H1 (cell line): ENCODE results near the gene ADAT3. TPM values are rescaled to one million over a fixed set of nuclear protein-coding genes. Genes with fewer than 3 reads are reported as not detected.

Source experiments
- CTCF ChIA-PET: fragments of 300-600 bp; sonication (Branson Sonifier 250); formaldehyde crosslinking; loops from one replicate; lab custom pipeline; 2021; ENCODE audit not compliant: partially characterized antibody; lab: Charles Lee
- POLR2A ChIA-PET: fragments of 300-600 bp; sonication (Branson Sonifier 250); formaldehyde crosslinking; loops from one replicate; lab custom pipeline; 2021; ENCODE audit warnings: inconsistent platforms; ENCODE audit not compliant: partially characterized antibody; lab: Charles Lee
- DNase-seq, 2 experiments: peaks; one replicate each; pipeline versions ENCODE4 v3.0.0 to v3.0.0-alpha.2; 2010 to 2022; ENCODE audit warnings: low spot score in 2 of 2, low read depth in 1 of 2, mixed read lengths in 1 of 2
- FAIRE-seq: peaks from 2 replicates; lab custom pipeline; 2011; peaks lifted over from hg19 to GRCh38; lab: Jason Lieb, UNC
- H2AFZ ChIP-seq: 2 replicates; pipeline ENCODE4 v1.8.1; 2012; ENCODE audit warnings: low read length, inconsistent platforms
- H2AK5ac ChIP-seq: 2 replicates; pipeline ENCODE4 v1.6.1; 2013; ENCODE audit warnings: low read depth, low read length
- H2BK120ac ChIP-seq: replicated peaks from 2 replicates; pipeline ENCODE3; 2013; ENCODE audit warnings: low read depth, low read length, inconsistent platforms
- H2BK12ac ChIP-seq: 2 replicates; pipeline ENCODE4 v1.6.1; 2013; ENCODE audit warnings: low read depth, low read length
- H2BK15ac ChIP-seq: 2 replicates; pipeline ENCODE4 v1.6.1; 2013; ENCODE audit warnings: low read length
- H2BK20ac ChIP-seq: 2 replicates; pipeline ENCODE4 v1.6.1; 2013; ENCODE audit warnings: low read length
- H2BK5ac ChIP-seq: 2 replicates; pipeline ENCODE4 v1.6.1; 2013; ENCODE audit warnings: low read depth, low read length
- H3K14ac ChIP-seq: 2 replicates; pipeline ENCODE4 v1.6.1; 2013; ENCODE audit warnings: inconsistent platforms; ENCODE audit not compliant: insufficient read length
- H3K18ac ChIP-seq: 2 replicates; pipeline ENCODE4 v1.6.1; 2013; ENCODE audit warnings: low read length; ENCODE audit errors: extremely low read depth
- H3K23ac ChIP-seq: 2 replicates; pipeline ENCODE4 v1.6.1; 2013; ENCODE audit warnings: inconsistent platforms; ENCODE audit not compliant: insufficient read length
- H3K23me2 ChIP-seq: 2 replicates; pipeline ENCODE4 v1.6.1; 2013; ENCODE audit warnings: low read depth, low read length
- H3K27ac ChIP-seq: 2 replicates; pipeline ENCODE4 v1.6.1; 2011; ENCODE audit warnings: low read depth, low read length, inconsistent platforms
- H3K27me3 ChIP-seq, 4 experiments: replicated peaks in 1 of 4; 1 replicate in 1 of 4; 2 replicates in 3 of 4; pipeline versions ENCODE4 v1.6.1 to v1.8.1; 2011 to 2013; ENCODE audit warnings: low read length in 3 of 4, mild to moderate bottlenecking in 3 of 4, inconsistent platforms in 2 of 4, mixed read lengths in 2 of 4, moderate library complexity in 1 of 4; ENCODE audit not compliant: control insufficient read depth in 3 of 4, insufficient read depth in 3 of 4; ENCODE audit errors: extremely low read depth in 1 of 4
- H3K36me3 ChIP-seq, 4 experiments: 2 replicates each; pipeline versions ENCODE4 v1.6.1 to v1.8.1; 2011 to 2013; ENCODE audit warnings: mild to moderate bottlenecking in 4 of 4, low read length in 3 of 4, moderate library complexity in 2 of 4, control low read depth in 1 of 4, inconsistent platforms in 1 of 4; ENCODE audit not compliant: insufficient read depth in 4 of 4, control insufficient read depth in 2 of 4
- H3K4ac ChIP-seq: replicated peaks from 2 replicates; pipeline ENCODE3; 2013; ENCODE audit warnings: low read length, low read depth, mixed read lengths, inconsistent platforms; ENCODE audit not compliant: insufficient read length
- H3K4me1 ChIP-seq, 4 experiments: replicated peaks in 1 of 4; 1 replicate in 1 of 4; 2 replicates in 3 of 4; pipeline versions ENCODE4 v1.6.1 to v1.8.1; 2011 to 2013; ENCODE audit warnings: low read length in 3 of 4, inconsistent platforms in 2 of 4, mixed read lengths in 1 of 4; ENCODE audit not compliant: insufficient read depth in 4 of 4, control insufficient read depth in 3 of 4
- H3K4me2 ChIP-seq, 2 experiments: 2 replicates each; pipeline versions ENCODE4 v1.6.1 to v1.8.1; 2011 to 2013; ENCODE audit warnings: low read depth in 2 of 2, low read length in 2 of 2, control low read depth in 1 of 2, inconsistent platforms in 1 of 2, mild to moderate bottlenecking in 1 of 2; ENCODE audit not compliant: insufficient read depth in 1 of 2
- H3K4me3 ChIP-seq, 4 experiments: fragments of 200-600, 300-600 bp in 1 of 4; sonication (generic), shearing (Covaris generic), sonication (Bioruptor Twin) in 1 of 4; 2 replicates each; pipeline versions ENCODE4 v1.5.1 to v1.8.1; 2011 to 2016; ENCODE audit warnings: low read length in 4 of 4, low read depth in 3 of 4, control low read depth in 2 of 4, inconsistent platforms in 2 of 4, mild to moderate bottlenecking in 2 of 4, mixed read lengths in 1 of 4, moderate library complexity in 1 of 4; ENCODE audit not compliant: insufficient read depth in 2 of 4; ENCODE audit errors: extremely low read depth in 1 of 4
- H3K56ac ChIP-seq: replicated peaks from 2 replicates; pipeline ENCODE3; 2013; ENCODE audit warnings: low read depth, mild to moderate bottlenecking, mixed read lengths, low read length, inconsistent platforms; ENCODE audit not compliant: insufficient read length
- H3K79me1 ChIP-seq: 2 replicates; pipeline ENCODE4 v1.6.1; 2013; ENCODE audit warnings: low read depth, low read length, control low read depth
- H3K79me2 ChIP-seq, 2 experiments: 2 replicates each; pipeline versions ENCODE4 v1.6.1 to v1.8.1; 2012 to 2013; ENCODE audit warnings: low read length in 2 of 2, mild to moderate bottlenecking in 2 of 2, inconsistent platforms in 1 of 2; ENCODE audit not compliant: insufficient read depth in 2 of 2, control insufficient read depth in 1 of 2
- H3K9ac ChIP-seq, 4 experiments: replicated peaks in 1 of 4; 1 replicate in 1 of 4; 2 replicates in 3 of 4; pipeline versions ENCODE4 v1.6.1 to v1.8.1; 2011 to 2013; ENCODE audit warnings: low read depth in 3 of 4, low read length in 3 of 4, control low read depth in 2 of 4, mild to moderate bottlenecking in 2 of 4, moderate library complexity in 2 of 4, inconsistent platforms in 1 of 4; ENCODE audit errors: extremely low read depth in 1 of 4
- H3K9me3 ChIP-seq, 2 experiments: 2 replicates each; pipeline versions ENCODE4 v1.6.1 to v1.8.1; 2012 to 2013; ENCODE audit warnings: mild to moderate bottlenecking in 2 of 2, moderate library complexity in 2 of 2, control low read depth in 1 of 2, inconsistent platforms in 1 of 2, low read depth in 1 of 2, low read length in 1 of 2, mixed read lengths in 1 of 2; ENCODE audit not compliant: insufficient read depth in 2 of 2
- H4K20me1 ChIP-seq, 2 experiments: replicated peaks in 1 of 2; 2 replicates each; pipeline versions ENCODE3 to v1.8.1; 2011 to 2013; ENCODE audit warnings: inconsistent platforms in 2 of 2, low read length in 2 of 2, mild to moderate bottlenecking in 1 of 2; ENCODE audit not compliant: insufficient read depth in 2 of 2, control insufficient read depth in 1 of 2
- H4K5ac ChIP-seq: 2 replicates; pipeline ENCODE4 v1.6.1; 2013; ENCODE audit warnings: low read length, low read depth, mixed read lengths, inconsistent platforms; ENCODE audit not compliant: insufficient read length
- H4K8ac ChIP-seq: 2 replicates; pipeline ENCODE4 v1.8.0; 2013; ENCODE audit warnings: mild to moderate bottlenecking, moderate library complexity, low read length, inconsistent platforms; ENCODE audit not compliant: insufficient read depth; ENCODE audit errors: extremely low read depth
- H4K91ac ChIP-seq: replicated peaks from 2 replicates; pipeline ENCODE3; 2013; ENCODE audit warnings: low read length, mixed read lengths, inconsistent platforms; ENCODE audit not compliant: insufficient read length
- KDM4A ChIP-seq: IDR thresholded peaks from one replicate; pipeline ENCODE4 v1.7.1; 2012; ENCODE audit warnings: low read depth, mild to moderate bottlenecking, moderate library complexity, low read length, inconsistent platforms; ENCODE audit not compliant: severe bottlenecking
- RBBP5 ChIP-seq: IDR thresholded peaks from 2 replicates; pipeline ENCODE4 v1.7.1; 2012; ENCODE audit warnings: low read depth, mild to moderate bottlenecking, inconsistent platforms, low read length, moderate library complexity, borderline replicate concordance
- TAF7 ChIP-seq: optimal IDR thresholded peaks from 2 replicates; pipeline ENCODE3; 2011; ENCODE audit warnings: low read depth, mild to moderate bottlenecking, inconsistent platforms, low read length, moderate library complexity, borderline replicate concordance
- WGBS, 2 experiments: shearing (Covaris generic) in 1 of 2; methylation state at CpG; one replicate each; pipeline versions ENCODE4 v1.1.6 to v1.1.7; 2013 to 2015; ENCODE audit warnings: low lambda C conversion rate in 2 of 2, mixed read lengths in 2 of 2, inconsistent platforms in 1 of 2, low coverage in 1 of 2, missing lambda C conversion rate in 1 of 2; ENCODE audit not compliant: insufficient replicate concordance in 2 of 2, insufficient coverage in 1 of 2, insufficient read length in 1 of 2; ENCODE audit errors: extremely low coverage in 1 of 2, missing lambda C conversion rate in 1 of 2; 5-methylcytosine and 5-hydroxymethylcytosine counted together
- polyA plus RNA-seq, 7 experiments: library from polyadenylated mRNA; depleted of rRNA in 3 of 7; stranded (reverse) in 5 of 7; unstranded in 2 of 7; fragments of >200 nt in 5 of 7; fragments of 200-250 nt in 2 of 7; gene quantifications; 1 replicate in 5 of 7; 2 replicates in 1 of 7; 4 replicates in 1 of 7; pipeline versions ENCODE4 v1.2.1 to v1.2.3, GENCODE V29; 2011 to 2013; ENCODE audit warnings: missing spikeins in 2 of 7, mixed read lengths in 2 of 7
- total RNA-seq: library from RNA; stranded (reverse); fragmentation: NEBNext Ultra II Directional; extraction: Animal tissue kit (Norgen Biotek cat#: 25700); gene quantifications from 2 replicates; pipeline ENCODE4 v1.2.1, GENCODE V29; 2021

ADAT3 gene
- total and polyA plus RNA-seq, 2 of the 8 experiments (the other 6 are each of a cell fraction or from before 2014, with no cell fraction given), result 5.4 to 10.8 TPM

DNA sequence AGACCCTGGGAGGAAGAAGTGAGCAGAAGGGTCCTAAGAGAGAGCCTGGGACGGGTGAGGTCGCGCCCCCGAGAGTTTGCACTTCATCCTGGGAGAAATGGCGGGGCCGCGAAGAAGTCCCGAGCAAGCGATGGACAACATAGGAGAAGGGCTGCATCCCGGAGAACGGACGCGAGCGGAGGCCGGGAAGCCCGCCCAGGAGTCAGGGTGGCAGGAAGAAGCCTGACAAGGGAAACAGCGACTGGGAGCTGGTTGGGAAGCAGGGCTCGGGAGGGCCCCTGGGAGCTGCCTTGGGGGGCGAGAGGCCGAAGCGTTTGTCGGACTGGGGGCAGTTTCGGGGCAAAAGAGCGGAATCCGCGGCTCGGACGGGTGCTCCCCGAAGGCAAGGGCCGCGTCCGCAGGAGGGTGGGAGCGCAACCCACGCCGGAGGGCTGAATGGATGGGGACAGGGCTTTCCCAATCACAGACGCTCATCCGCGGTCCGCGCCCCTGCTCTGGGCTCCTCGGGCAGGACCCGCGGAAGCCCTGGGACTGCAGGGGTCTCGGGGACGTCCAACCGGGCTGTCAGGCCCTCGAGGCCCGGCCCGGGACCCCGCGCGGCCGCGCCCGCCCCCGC, 20.4 kb upstream of the ADAT3 start:
- H2BK120ac ChIP-seq, result no peak overlapping the region
- H3K4me2 ChIP-seq, result peak overlapping the region; percentile 81 to 85
- CTCF ChIA-PET, result interaction anchor here (1.7 to 1.9 kb wide), 2 partner anchors 9 to 13 kb away, joined by 4 to 5 read pairs; no protein-coding TSS in a partner anchor
- H2AK5ac ChIP-seq, result no peak overlapping the region
- H3K14ac ChIP-seq, result no peak overlapping the region
- H3K27me3 ChIP-seq, result no peaks in the 10 kb centered on the region; a peak in 2 of 7 replicates
- DNase-seq (no peak), FAIRE-seq (no peak)
- H4K91ac ChIP-seq, result no peak overlapping the region
- peak overlapping the region; percentile 67 to 74 (median 70); a peak in 6 of 7 replicates for H3K9ac ChIP-seq
- no peak for TF ChIP-seq TAF7
- 0 out of 2 replicates have a peak, but pooled peaks have one; percentile 32 for TF ChIP-seq RBBP5
- TF ChIP-seq KDM4A, result peak; percentile 36
- no peak overlapping the region for H4K5ac ChIP-seq
- 0 out of 2 replicates have a peak overlapping the region, but pooled peaks have one; percentile 68 for H4K8ac ChIP-seq
- peaks cover 7 to 29% of the 10 kb centered on the region in 2 experiments; a peak in 3 of 4 replicates for H3K79me2 ChIP-seq
- H2BK20ac ChIP-seq, result no peak overlapping the region
- peaks cover 3 to 14% (median 9%) of the 10 kb centered on the region in 4 experiments; a peak in 6 of 7 replicates for H3K4me1 ChIP-seq
- peak overlapping the region; percentile 69 to 81 (median 76) for H3K4me3 ChIP-seq
- POLR2A ChIA-PET, result interaction anchor here (0.7 to 2.1 kb wide), 8 partner anchors 10 to 266 kb away, joined by 3 to 9 read pairs (median 4); partner anchors contain the start of gene AP3D1
- peak overlapping the region; percentile 72; the same call in 1 of the 2 replicates for H2BK15ac ChIP-seq
- H3K4ac ChIP-seq, result no peak overlapping the region
- peaks cover 23% of the 10 kb centered on the region for H3K79me1 ChIP-seq
- no peak overlapping the region for H2BK5ac ChIP-seq
- no peak overlapping the region for H2BK12ac ChIP-seq
- peak overlapping the region; percentile 46 for H3K56ac ChIP-seq
- no peak overlapping the region for H3K23ac ChIP-seq
- no peak overlapping the region for H3K27ac ChIP-seq
- no peak overlapping the region for H3K18ac ChIP-seq
- peaks cover 6% of the 10 kb centered on the region; the same call in 1 of the 2 replicates for H3K23me2 ChIP-seq
- H2AFZ ChIP-seq, result no peak overlapping the region
- 4% methylated on average over 40 of the region's 56 CpGs; no CpG with 5 or more reads in 1 of the 2 experiments for WGBS, 2 experiments
- no peaks in the 10 kb centered on the region for H3K9me3 ChIP-seq
- peaks cover 13 to 23% of the 10 kb centered on the region in 2 experiments for H4K20me1 ChIP-seq
- H3K36me3 ChIP-seq, result no peaks in the 10 kb centered on the region
